ENCODE measurements around the gene RXFP4. TPM values are rescaled to one million over a fixed set of nuclear protein-coding genes. Genes with fewer than 3 reads are reported as not detected.

Gene RXFP4
- total RNA-seq, 1 donor from 2014 or later, result not detected

DNA sequence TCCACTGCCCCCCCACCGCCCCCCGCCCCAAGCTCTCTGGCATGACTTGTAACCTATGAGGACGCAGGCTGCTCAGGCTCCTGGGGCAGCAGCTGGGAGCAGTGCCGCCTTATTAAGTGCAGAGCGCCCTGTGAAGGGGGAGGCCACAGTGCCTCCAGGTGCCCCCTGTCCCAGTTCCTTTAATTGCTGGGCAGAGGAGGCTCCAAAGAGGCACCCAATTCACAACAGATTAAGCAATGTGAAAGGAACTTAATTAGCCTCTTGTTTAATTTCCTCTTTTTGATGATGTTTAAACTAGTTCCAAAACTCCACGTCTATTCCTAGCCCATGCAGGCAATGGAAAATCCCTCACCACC lies 3.0 kb downstream of the RXFP4 start:
- H3K9me3 Mint-ChIP-seq (ENCODE audit: low read depth), result no peaks in the 10 kb centered on the region
- H3K27ac Mint-ChIP-seq, result peak overlapping the region; percentile 79
- peaks cover 7% of the 10 kb centered on the region for H3K36me3 Mint-ChIP-seq (ENCODE audit: insufficient read depth)
- peaks cover 21% of the 10 kb centered on the region for H3K4me1 Mint-ChIP-seq (ENCODE audit: low read depth)
- no peak for DNase-seq (ENCODE audit: low spot score, unreplicated experiment)
- peak overlapping the region; percentile 33 for H3K4me3 Mint-ChIP-seq (ENCODE audit: low read depth)
- TF ChIP-seq, protein P1, sequence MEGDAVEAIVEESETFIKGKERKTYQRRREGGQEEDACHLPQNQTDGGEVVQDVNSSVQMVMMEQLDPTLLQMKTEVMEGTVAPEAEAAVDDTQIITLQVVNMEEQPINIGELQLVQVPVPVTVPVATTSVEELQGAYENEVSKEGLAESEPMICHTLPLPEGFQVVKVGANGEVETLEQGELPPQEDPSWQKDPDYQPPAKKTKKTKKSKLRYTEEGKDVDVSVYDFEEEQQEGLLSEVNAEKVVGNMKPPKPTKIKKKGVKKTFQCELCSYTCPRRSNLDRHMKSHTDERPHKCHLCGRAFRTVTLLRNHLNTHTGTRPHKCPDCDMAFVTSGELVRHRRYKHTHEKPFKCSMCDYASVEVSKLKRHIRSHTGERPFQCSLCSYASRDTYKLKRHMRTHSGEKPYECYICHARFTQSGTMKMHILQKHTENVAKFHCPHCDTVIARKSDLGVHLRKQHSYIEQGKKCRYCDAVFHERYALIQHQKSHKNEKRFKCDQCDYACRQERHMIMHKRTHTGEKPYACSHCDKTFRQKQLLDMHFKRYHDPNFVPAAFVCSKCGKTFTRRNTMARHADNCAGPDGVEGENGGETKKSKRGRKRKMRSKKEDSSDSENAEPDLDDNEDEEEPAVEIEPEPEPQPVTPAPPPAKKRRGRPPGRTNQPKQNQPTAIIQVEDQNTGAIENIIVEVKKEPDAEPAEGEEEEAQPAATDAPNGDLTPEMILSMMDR (IDR thresholded peaks at IDR 0.05; ENCODE audit: unreplicated experiment), result no peak
- no peaks in the 10 kb centered on the region for H3K27me3 Mint-ChIP-seq

DNA sequence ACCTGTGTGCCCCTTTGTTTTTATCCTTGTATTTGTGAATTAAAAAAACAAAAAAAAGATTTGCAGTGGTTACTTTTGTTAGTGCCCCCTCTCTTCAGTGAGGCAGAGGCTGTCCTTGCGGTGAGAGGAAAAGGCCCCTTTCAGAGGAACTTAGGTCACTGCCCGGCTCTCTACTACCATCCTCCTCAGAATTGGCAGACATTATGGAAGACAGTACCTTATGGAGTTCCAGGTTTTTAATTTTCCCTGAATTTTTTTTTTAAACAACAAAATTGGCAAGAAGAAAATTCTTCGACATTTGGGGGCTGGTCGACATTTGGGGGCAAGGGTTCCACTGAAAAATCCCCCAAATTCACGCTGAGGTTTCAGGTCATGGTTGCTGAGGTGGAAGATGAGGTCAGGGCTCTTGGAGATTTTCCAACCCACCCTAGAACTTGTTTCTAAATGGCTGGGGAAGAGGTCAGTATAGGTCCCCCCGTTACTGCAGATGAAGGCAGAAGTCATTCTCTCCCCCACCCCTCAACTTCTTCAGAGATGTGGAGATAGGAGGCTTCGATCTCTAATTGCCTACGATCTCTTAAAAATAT lies 5.3 kb downstream of the RXFP4 start:
- Mint-ChIP-seq H3K4me1 (ENCODE audit: low read depth) (peaks cover 18% of the 10 kb centered on the region), H3K36me3 (ENCODE audit: insufficient read depth) (peaks cover 18% of the 10 kb centered on the region), H3K27me3 (no peaks in the 10 kb centered on the region), H3K9me3 (ENCODE audit: low read depth) (no peaks in the 10 kb centered on the region), H3K27ac (no peak overlapping the region), H3K4me3 (ENCODE audit: low read depth) (no peak overlapping the region)
- TF ChIP-seq, protein P1 (IDR thresholded peaks at IDR 0.05; ENCODE audit: unreplicated experiment), result no peak
- no peak for DNase-seq (ENCODE audit: low spot score, unreplicated experiment)

- H3K4me3 Mint-ChIP-seq (ENCODE audit: low read depth), result no peak overlapping the region
- H3K27me3 Mint-ChIP-seq, result no peaks in the 10 kb centered on the region
- H3K4me1 Mint-ChIP-seq (ENCODE audit: low read depth), result peaks cover 18% of the 10 kb centered on the region
- H3K36me3 Mint-ChIP-seq (ENCODE audit: insufficient read depth), result peaks cover 21% of the 10 kb centered on the region
- DNase-seq (ENCODE audit: low spot score, unreplicated experiment), result no peak
- TF ChIP-seq, protein P1 (IDR thresholded peaks at IDR 0.05; ENCODE audit: unreplicated experiment), result no peak
- no peak overlapping the region for H3K27ac Mint-ChIP-seq
- H3K9me3 Mint-ChIP-seq (ENCODE audit: low read depth), result no peaks in the 10 kb centered on the region
These were observed 5.9 kb downstream of the RXFP4 start for GRCh38 chr1:155947292-155947691.

DNA sequence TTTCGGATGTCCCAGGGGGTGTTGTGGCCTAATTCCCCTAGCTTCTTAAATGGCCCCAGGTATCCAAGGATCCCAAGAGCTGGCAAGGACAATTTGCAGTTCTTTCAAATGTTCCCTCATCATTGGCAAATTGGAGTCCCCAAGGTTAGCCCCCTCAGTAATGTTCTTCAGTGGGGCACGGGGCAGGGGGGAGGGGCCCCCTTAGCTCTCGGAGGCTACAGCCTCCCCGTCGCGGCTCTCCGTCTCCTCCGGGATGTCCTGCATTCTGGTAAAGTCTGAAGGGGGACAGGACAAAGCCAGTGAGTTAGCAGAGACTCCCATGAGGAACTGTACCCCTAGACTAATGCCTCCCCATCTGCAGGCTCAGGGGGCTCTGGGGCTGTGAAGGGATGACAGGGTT lies 6.3 kb downstream of the RXFP4 start:
- Mint-ChIP-seq H3K4me3 (ENCODE audit: low read depth) (no peak overlapping the region), H3K9me3 (ENCODE audit: low read depth) (no peaks in the 10 kb centered on the region), H3K36me3 (ENCODE audit: insufficient read depth) (peaks cover 21% of the 10 kb centered on the region), H3K27me3 (no peaks in the 10 kb centered on the region), H3K4me1 (ENCODE audit: low read depth) (peaks cover 18% of the 10 kb centered on the region), H3K27ac (no peak overlapping the region)
- TF ChIP-seq, protein P1 (IDR thresholded peaks at IDR 0.05; ENCODE audit: unreplicated experiment), result no peak
- no peak for DNase-seq (ENCODE audit: low spot score, unreplicated experiment)

DNA sequence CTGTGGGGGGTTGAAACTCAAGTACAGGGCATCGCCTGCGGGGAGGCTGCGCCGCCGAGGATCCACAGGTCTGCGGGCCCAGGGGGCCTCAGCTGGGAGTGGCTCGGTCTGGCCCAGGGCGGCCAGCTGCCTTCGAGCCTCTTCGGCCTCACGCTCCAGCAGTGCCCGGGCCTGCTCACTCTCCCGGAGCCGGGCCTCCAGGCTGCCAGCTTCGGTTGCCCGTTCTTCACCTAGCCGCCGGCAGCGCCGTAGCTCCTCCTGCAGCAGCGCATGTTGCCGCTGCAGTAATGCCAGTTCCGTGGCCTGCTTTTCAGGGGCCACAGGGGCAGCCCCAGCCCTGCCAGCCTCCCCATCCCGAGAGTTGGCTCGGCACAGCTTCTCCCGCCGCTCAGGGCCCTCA lies 9.4 kb downstream of the RXFP4 start:
- Mint-ChIP-seq H3K4me1 (ENCODE audit: low read depth) (peaks cover 3% of the 10 kb centered on the region), H3K27ac (no peak overlapping the region), H3K9me3 (ENCODE audit: low read depth) (no peaks in the 10 kb centered on the region), H3K36me3 (ENCODE audit: insufficient read depth) (peaks cover 33% of the 10 kb centered on the region), H3K27me3 (no peaks in the 10 kb centered on the region), H3K4me3 (ENCODE audit: low read depth) (no peak overlapping the region)
- TF ChIP-seq, protein P1 (IDR thresholded peaks at IDR 0.05; ENCODE audit: unreplicated experiment), result no peak
- DNase-seq (ENCODE audit: low spot score, unreplicated experiment), result no peak

Measured in progenitor cell of endocrine pancreas (in vitro differentiated cells).